Skeletal muscle tissue (tissue), 4 donors: ENCODE data around the gene UBE2G2. TPM values are rescaled to one million over a fixed set of nuclear protein-coding genes. Genes with fewer than 3 reads are reported as not detected.

ENCODE experiments used
- H3K27ac ChIP-seq: one replicate; pipeline ENCODE4 v1.7.0; 2013; ENCODE audit warnings: mild to moderate bottlenecking, low read depth, low read length, inconsistent platforms
- H3K27me3 ChIP-seq, 3 donors: one replicate each; pipeline ENCODE4 v1.7.0; 2013; ENCODE audit warnings: low read length in 3 of 3; ENCODE audit not compliant: control insufficient read depth in 3 of 3, insufficient read depth in 3 of 3
- H3K36me3 ChIP-seq, 3 donors: one replicate each; pipeline ENCODE4 v1.7.0; 2013; ENCODE audit warnings: low read length in 3 of 3; ENCODE audit not compliant: control insufficient read depth in 3 of 3, insufficient read depth in 3 of 3
- H3K4me1 ChIP-seq, 3 donors: one replicate each; pipeline ENCODE4 v1.7.0; 2013; ENCODE audit warnings: low read length in 3 of 3, mild to moderate bottlenecking in 3 of 3; ENCODE audit not compliant: control insufficient read depth in 3 of 3, insufficient read depth in 3 of 3
- H3K4me3 ChIP-seq, 3 donors: one replicate each; pipeline ENCODE4 v1.7.0; 2013; ENCODE audit warnings: low read length in 3 of 3
- H3K9ac ChIP-seq, 3 donors: one replicate each; pipeline ENCODE4 v1.7.0; 2013; ENCODE audit warnings: low read length in 3 of 3, mild to moderate bottlenecking in 3 of 3, moderate library complexity in 2 of 3, low read depth in 1 of 3
- H3K9me3 ChIP-seq, 3 donors: one replicate each; pipeline ENCODE4 v1.7.0; 2013; ENCODE audit warnings: low read length in 3 of 3; ENCODE audit not compliant: control insufficient read depth in 3 of 3
- total RNA-seq: library from RNA; depleted of rRNA; stranded (reverse); fragments of >200 nt; gene quantifications from one replicate; pipeline ENCODE4 v1.2.3, GENCODE V29; 2014
- donor health status: Osteomylitis.

The UBE2G2 gene
- total RNA-seq, 1 donor from 2014 or later: 60.5 TPM

DNA sequence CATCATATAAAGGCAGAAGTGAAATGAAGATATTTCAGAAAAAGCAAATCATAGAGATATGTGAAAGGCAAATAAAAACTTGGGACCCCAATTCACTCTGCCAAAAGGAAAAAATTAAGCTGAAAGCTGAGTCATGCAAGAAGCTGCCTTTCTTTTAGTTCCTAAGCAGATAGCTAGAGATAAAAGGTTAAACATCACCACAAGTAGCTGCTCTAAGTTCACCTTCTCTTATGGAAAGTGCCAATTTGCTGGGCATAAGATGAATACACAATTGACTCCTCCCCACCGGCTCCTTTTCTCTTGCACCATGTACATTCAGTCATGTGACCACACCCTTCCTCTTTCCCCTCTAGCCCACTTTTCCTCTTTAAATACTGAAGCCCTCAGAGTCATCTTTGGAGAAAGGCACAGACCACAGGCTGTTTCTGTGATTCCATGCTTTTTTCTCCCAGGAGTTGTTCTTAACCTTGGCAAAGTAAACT, 21.6 kb upstream of the UBE2G2 start:
- H3K9me3 ChIP-seq: peaks cover 13 to 15% (median 14%) of the 10 kb centered on the region in 3 donors
- peaks cover 0 to 5% (median 2%) of the 10 kb centered on the region in 3 donors for H3K4me1 ChIP-seq

DNA sequence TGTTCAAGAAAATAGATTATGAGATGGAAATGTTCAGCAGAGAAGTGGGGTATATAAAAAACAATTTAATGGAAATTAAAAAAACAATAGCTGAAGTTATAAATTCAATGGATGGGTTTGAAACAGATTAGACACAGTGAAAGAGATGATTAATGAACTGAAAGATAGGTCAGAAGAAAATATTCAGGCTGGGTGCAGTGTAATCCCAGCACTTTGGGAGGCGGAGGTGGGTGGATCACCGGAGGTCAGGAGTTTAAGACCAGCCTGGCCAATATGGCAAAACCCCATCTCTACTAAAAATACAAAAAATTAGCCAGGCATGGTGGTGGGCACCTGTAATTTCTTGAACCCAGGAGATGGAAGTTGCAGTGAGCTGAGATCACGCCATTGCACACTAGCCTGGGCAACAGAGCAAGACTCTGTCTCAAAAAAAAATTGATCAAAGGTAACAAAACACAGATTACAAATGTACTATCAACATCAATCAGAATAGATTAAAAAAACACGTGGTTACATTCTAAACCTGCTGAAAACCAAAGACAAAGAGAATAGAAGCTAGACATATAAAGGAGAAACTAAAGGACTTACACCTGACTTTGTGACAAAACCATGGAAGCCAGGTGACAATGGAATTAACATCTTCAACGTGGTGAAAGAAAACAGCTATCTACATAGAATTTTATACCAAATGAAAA, 21.0 kb upstream of the UBE2G2 start:
- Histone ChIP-seq H3K27me3 (no peaks in the 10 kb centered on the region), H3K9ac (no peak overlapping the region), H3K4me1 (peaks cover 0 to 5% (median 2%) of the 10 kb centered on the region in 3 donors), H3K36me3 (no peaks in the 10 kb centered on the region), H3K9me3 (peaks cover 9 to 12% (median 9%) of the 10 kb centered on the region in 3 donors), H3K4me3 (no peak overlapping the region), H3K27ac (no peak overlapping the region)

More for the DNA sequence above, 21.6 kb upstream of the UBE2G2 start:
- Histone ChIP-seq H3K4me3 (no peak overlapping the region), H3K9ac (no peak overlapping the region), H3K27me3 (no peaks in the 10 kb centered on the region), H3K27ac (no peak overlapping the region), H3K36me3 (no peaks in the 10 kb centered on the region)

DNA sequence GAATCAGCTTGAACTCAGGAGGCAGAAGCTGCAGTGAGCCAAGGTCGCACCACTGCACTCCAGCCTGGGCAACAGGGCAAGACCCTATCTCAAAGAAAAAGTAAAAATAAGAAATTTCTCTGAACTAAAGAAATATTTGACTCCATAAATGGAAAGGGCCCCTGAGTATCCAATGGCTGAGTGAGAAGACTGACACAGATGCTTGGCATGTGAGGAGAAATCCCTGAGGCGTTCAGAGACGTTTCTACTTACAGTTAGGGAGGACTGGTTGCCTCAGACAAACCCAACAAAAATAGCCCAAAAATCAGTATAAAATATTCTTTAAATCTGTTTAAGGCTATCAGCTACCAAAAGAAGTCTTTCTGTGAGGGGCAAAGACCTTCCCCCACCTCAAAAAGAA, 19.2 kb upstream of the UBE2G2 start:
- Histone ChIP-seq H3K27me3 (no peaks in the 10 kb centered on the region), H3K9ac (no peak overlapping the region), H3K27ac (no peak overlapping the region), H3K4me1 (peaks cover 6 to 20% (median 12%) of the 10 kb centered on the region in 3 donors), H3K4me3 (no peak overlapping the region), H3K36me3 (no peaks in the 10 kb centered on the region), H3K9me3 (peaks cover 6 to 9% (median 8%) of the 10 kb centered on the region in 3 donors)

DNA sequence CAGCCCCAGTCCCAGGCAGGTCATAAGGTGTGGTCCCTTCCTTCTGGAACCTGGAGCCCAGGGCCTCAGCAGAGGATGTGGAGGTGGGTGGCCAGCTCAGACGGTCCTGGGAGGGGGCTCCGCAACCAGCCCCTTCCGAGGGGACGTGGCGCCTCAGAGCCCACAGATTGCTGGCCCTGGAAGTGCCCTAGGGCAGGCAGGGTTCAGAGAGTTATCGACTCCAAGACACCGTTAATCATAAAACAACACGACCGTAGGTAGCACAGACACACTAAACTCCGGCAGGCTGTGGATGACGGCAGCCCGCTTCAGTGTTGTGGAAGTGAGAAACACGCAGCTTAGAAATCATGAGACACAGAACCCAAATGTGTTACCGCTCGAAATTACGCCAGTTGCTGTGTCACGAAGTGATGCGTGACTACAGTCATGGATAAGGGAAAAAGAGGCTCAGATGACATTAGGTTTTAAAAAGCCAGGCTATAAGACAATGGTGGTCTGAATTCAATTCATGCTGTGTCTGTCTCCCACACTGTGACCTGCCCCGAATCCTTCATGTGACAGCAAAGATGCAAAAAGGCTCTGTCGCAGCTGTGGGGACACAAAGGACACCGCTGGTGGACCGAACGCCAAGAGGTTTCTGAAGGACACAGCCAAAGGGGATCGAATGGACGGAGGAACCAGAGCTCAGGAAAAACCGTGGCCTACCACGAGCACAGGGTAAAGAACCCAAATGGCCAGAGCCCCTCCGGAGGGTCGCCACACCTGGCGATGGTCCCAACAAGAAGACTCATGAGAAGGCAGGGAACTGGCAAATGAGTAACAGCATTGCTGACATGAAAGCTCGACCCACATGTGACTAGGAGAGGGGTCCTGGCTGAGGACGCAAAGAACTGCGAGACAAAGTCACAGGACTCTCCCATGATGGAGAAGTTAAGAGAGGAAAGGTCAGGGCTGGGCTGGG, 17.9 kb upstream of the UBE2G2 start:
- Histone ChIP-seq H3K9ac (no peak overlapping the region), H3K27ac (no peak overlapping the region), H3K9me3 (peaks cover 6 to 9% (median 8%) of the 10 kb centered on the region in 3 donors), H3K36me3 (no peaks in the 10 kb centered on the region), H3K4me1 (peaks cover 9 to 33% (median 19%) of the 10 kb centered on the region in 3 donors), H3K4me3 (no peak overlapping the region), H3K27me3 (no peaks in the 10 kb centered on the region)

DNA sequence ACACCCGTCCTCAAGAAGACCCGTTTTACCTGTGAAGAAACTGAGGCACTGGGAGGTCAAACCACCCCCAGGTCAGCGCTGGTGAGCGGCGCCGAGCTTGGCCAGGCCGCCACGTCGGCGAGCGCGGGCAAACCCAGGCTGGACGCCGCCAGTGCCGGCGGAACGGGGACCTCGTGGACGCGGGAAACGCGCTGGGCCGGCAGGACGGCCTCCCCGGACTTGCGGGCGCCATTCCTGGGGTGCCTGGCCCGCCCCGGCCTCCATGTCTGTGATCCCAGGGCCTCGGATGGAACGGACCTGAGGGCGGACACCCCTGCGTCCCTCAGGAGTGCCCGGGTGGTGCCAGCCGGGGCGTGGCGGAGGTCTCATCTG, 17.0 kb upstream of the UBE2G2 start:
- H3K4me3 ChIP-seq: peak overlapping the region; percentile 23 to 75 (median 72)
- peaks cover 9 to 35% (median 19%) of the 10 kb centered on the region in 3 donors for H3K4me1 ChIP-seq
- peak overlapping the region; percentile 74 to 88 (median 82) for H3K9ac ChIP-seq
- peaks cover 6 to 9% (median 8%) of the 10 kb centered on the region in 3 donors for H3K9me3 ChIP-seq
- H3K27ac ChIP-seq: peak overlapping the region; percentile 85
- no peaks in the 10 kb centered on the region for H3K27me3 ChIP-seq
- peaks cover 0 to 3% (median 3%) of the 10 kb centered on the region in 3 donors for H3K36me3 ChIP-seq

DNA sequence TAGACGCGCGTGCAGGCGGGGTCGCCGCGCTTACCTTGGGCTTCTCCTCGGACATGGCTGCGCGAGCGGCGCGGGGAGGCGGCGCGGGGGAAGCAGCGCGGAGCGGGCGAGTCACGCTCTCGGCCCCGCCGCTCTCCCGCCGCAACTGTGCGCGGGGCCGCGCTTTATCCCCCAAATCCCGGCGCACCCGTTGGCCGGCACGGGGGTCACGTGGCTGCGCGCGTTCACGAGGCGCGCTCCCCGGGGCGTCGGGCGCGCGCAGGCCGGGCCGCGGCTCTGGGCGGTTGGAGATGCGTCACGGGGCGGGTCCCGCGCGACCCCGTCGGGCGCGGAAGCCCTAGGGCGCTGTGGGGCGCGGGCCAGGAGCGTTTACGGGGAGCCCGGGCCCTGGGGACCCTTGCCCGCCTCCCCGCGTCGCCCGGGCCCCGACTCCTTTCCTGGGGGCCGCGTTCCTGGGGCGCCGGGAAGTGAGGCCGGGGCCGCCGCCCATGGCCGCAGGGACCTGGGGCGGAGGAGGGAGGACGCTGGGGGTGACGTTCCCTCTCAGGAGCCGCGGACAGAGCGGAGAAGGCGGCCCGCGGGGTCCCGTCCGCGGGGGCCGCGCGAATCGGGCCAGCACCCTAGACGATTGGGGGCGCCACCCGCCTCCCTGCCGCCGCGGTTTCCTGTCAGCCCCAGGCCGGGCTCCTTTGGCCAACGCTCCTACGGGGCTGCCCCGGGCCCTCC, 16.5 kb upstream of the UBE2G2 start, which contains the start of gene SUMO3:
Gene SUMO3 (minus strand): TSS at position 149 of the 726 bp plus-strand sequence. CDS start 94 bp downstream, at position 55.
- Histone ChIP-seq H3K36me3 (peaks cover 0 to 8% (median 8%) of the 10 kb centered on the region in 3 donors), H3K9me3 (peaks cover 2 to 9% (median 7%) of the 10 kb centered on the region in 3 donors), H3K9ac (peak within 1 kb of the TSS; percentile 74 to 88 (median 82)), H3K4me1 (peaks cover 9 to 35% (median 19%) of the 10 kb centered on the region in 3 donors), H3K27me3 (no peaks in the 10 kb centered on the region), H3K27ac (peak within 1 kb of the TSS; percentile 85), H3K4me3 (peak within 1 kb of the TSS; percentile 65 to 77 (median 75))

DNA sequence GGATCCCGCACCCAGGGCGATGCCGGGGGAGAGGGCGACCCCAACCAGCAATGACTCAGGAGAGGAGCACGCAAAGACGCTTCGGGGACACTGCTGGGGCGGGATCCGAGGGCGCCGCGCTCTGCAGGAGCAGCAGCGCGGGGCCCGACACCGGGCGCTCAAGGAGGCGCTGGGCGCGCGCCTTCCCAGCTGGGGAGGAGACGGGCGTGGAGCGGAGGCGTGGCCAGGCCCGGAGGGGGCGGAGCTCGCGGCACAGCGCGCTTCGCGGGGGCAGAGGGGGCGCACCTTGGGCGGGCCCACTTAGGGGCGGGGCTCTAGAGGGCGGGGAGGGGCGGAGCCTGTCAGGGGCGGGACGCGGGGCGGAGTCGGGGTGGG, 15.9 kb upstream of the UBE2G2 start:
- Histone ChIP-seq H3K36me3 (peaks cover 3 to 13% (median 10%) of the 10 kb centered on the region in 3 donors), H3K27me3 (no peaks in the 10 kb centered on the region), H3K27ac (peak overlapping the region; percentile 85), H3K4me1 (peaks cover 9 to 35% (median 19%) of the 10 kb centered on the region in 3 donors), H3K9me3 (peaks cover 2 to 4% (median 3%) of the 10 kb centered on the region in 3 donors), H3K4me3 (peak overlapping the region; percentile 65 to 77 (median 75)), H3K9ac (peak overlapping the region; percentile 51 to 88 (median 56))

DNA sequence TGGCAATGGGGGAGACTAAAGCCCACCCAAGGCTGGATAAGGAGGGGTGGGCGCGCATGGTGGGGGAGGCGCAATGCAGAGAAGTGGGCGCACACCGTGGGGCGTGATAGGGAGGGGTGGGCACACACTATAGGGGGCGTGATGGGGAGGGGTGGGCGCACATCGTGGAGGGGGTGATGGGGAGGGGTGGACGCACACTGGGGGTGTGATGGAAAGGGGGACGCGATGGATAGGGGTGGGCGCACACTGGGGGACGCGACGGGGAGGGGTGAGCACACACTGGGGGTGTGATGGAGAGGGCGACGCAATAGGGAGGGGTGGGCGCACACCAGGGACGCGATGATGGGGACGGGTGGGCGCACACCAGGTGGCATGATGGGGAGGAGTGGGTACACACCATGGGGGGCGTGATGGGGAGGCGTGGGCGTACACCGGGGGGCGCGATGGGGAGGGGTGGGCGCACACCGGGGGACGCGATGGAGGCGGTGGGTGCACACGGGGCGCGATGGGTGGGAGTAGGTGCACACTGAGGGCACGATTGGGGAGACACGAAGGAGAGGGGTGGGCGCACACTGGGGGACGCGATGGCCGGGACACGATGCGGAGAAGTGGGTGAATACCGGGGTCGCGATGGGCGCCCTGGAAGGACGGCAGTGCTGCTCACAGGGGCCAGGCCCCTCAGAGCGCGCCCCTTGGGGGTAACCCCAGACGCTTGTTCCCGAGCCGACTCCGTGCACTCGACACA, 15.3 kb upstream of the UBE2G2 start:
- Histone ChIP-seq H3K9ac (peak overlapping the region; percentile 51 to 76 (median 56)), H3K4me3 (peak overlapping the region; percentile 65 to 77 (median 75)), H3K4me1 (peaks cover 9 to 35% (median 19%) of the 10 kb centered on the region in 3 donors), H3K27ac (peak overlapping the region; percentile 30), H3K36me3 (peaks cover 3 to 18% (median 10%) of the 10 kb centered on the region in 3 donors), H3K9me3 (peaks cover 2 to 4% (median 3%) of the 10 kb centered on the region in 3 donors), H3K27me3 (no peaks in the 10 kb centered on the region)
